Natural killer cell (primary cell): Measurements from ENCODE around the gene GALNT9. TPM values are rescaled to one million over a fixed set of nuclear protein-coding genes. Genes with fewer than 3 reads are reported as not detected.

Experiments
- ATAC-seq, 3 donors: fragments of 150-1000 bp in 2 of 3; fragments of 200-7000 bp in 1 of 3; cut with Tn5 transposase; 1 replicate in 1 of 3; 2 replicates in 2 of 3; pipeline ENCODE4 v1.10.0; 2021; ENCODE audit warnings: mild to moderate bottlenecking in 2 of 3, moderate library complexity in 2 of 3
- DNase-seq, 2 donors: peaks; one replicate each; pipeline versions ENCODE4 v3.0.0 to v3.0.0-alpha.2; 2013 to 2021; ENCODE audit warnings: mixed read lengths in 1 of 2
- H3K27ac ChIP-seq: one replicate; pipeline ENCODE4 v1.5.1; 2013; ENCODE audit warnings: mild to moderate bottlenecking, low read length
- H3K27me3 ChIP-seq: one replicate; pipeline ENCODE4 v1.6.1; 2013; ENCODE audit warnings: low read length; ENCODE audit not compliant: control insufficient read depth, insufficient read depth
- H3K36me3 ChIP-seq: one replicate; pipeline ENCODE4 v1.6.1; 2013; ENCODE audit warnings: low read length; ENCODE audit not compliant: control insufficient read depth, insufficient read depth
- H3K4me1 ChIP-seq: one replicate; pipeline ENCODE4 v1.6.1; 2013; ENCODE audit warnings: low read length; ENCODE audit not compliant: control insufficient read depth, insufficient read depth
- H3K4me3 ChIP-seq: one replicate; pipeline ENCODE4 v1.5.1; 2013; ENCODE audit warnings: low read length
- H3K9me3 ChIP-seq: one replicate; pipeline ENCODE4 v1.6.1; 2013; ENCODE audit warnings: low read length; ENCODE audit not compliant: control insufficient read depth, insufficient read depth
- H3K27ac Mint-ChIP-seq, 2 donors: one replicate each; pipeline ENCODE4 v1.8.0; 2022; ENCODE audit warnings: mild to moderate bottlenecking in 2 of 2, mixed read lengths in 2 of 2, moderate library complexity in 1 of 2
- H3K27me3 Mint-ChIP-seq, 2 donors: one replicate each; pipeline ENCODE4 v1.8.0; 2022; ENCODE audit warnings: low read depth in 2 of 2, mixed read lengths in 2 of 2
- H3K36me3 Mint-ChIP-seq: one replicate; pipeline ENCODE4 v1.8.0; 2022; ENCODE audit warnings: mixed read lengths
- H3K4me1 Mint-ChIP-seq, 2 donors: one replicate each; pipeline ENCODE4 v1.8.0; 2022; ENCODE audit warnings: mixed read lengths in 2 of 2
- H3K4me3 Mint-ChIP-seq: one replicate; pipeline ENCODE4 v1.8.0; 2022; ENCODE audit warnings: mild to moderate bottlenecking, moderate library complexity, mixed read lengths
- H3K9me3 Mint-ChIP-seq, 2 donors: one replicate each; pipeline ENCODE4 v1.8.0; 2022; ENCODE audit warnings: mixed read lengths in 2 of 2
- WGBS: methylation state at CpG from one replicate; pipeline ENCODE4 v1.1.7; 2013; ENCODE audit warnings: missing lambda C conversion rate; ENCODE audit not compliant: insufficient coverage; 5-methylcytosine and 5-hydroxymethylcytosine counted together
- intact Hi-C: fragments of 100-400 bp; cut with micrococcal nuclease; formaldehyde crosslinking; loops from one replicate; pipeline ENCODE4 v1.14.2; 2022
- total RNA-seq, 4 donors: library from RNA; stranded (reverse); fragments of 120-200 nt in 1 of 4; gene quantifications; one replicate each; pipeline versions ENCODE4 v1.2.3 to v1.2.4, GENCODE V29; 2013 to 2022
- TF ChIP-seq, protein P1 (sequence below): fragments of 200-600 bp; IDR thresholded peaks from one replicate; pipeline ENCODE4 v1.8.0; 2022; ENCODE audit warnings: antibody characterized with exemption

GALNT9 gene
- total RNA-seq, 3 donors from 2014 or later (not counting 1 experiment from before 2014, with no cell fraction given), result not detected

DNA sequence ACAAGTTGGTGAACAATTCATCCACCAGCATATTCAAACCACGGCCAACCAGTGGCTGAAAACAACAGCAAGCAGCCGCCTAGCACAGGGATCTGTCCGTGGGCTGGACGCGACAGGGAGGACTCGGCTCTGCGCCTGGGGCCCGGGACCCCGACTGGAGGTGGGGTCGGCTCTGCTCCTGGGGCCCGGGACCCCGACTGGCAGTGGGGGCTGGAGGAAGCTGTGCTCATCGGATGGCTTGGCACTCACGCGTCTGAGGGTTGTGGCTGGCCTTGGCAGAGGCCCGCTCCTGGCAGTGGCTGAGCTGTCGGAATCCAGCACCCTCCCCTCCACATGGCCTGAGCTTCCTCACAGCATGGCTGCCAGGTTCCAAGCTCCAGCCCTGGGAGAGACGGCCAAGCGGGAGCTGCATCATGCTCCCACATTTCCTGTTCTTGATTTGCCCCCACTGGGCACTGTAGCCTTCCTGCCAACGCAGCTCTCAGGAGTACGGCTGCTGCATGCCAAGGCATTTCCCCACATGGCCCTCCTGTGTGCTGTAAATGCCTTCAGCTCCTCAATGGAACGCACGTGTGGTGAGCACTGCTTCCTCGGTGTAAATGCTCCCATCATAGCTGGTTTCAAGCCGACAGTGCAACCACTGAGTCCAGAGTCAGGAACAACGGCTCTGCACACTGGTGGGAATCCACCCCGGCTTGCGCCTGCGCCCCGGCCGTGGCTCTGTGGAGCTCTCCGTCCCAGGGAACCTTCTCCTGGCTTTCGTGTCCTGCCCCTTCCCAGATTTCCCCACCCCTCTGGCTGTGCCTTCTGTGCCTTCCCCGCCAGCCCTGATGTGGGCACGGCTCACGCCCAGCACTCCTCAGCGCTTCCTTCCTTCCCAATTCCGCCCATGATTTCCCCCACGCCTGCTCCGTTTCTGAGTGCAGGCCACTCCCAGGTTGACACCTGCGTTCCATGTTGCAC, 7.3 kb upstream of the GALNT9 start:
- ATAC-seq, result no peak
- intact Hi-C loops, result no loop called here
- no peaks in the 10 kb centered on the region for H3K9me3 ChIP-seq
- H3K4me1 ChIP-seq, result no peaks in the 10 kb centered on the region
- no peak overlapping the region for H3K4me3 Mint-ChIP-seq
- no peak overlapping the region for H3K27ac ChIP-seq
- H3K9me3 Mint-ChIP-seq, result no peaks in the 10 kb centered on the region
- no peaks in the 10 kb centered on the region for H3K36me3 Mint-ChIP-seq
- H3K4me3 ChIP-seq, result no peak overlapping the region
- no peak for DNase-seq
- TF ChIP-seq, protein P1, sequence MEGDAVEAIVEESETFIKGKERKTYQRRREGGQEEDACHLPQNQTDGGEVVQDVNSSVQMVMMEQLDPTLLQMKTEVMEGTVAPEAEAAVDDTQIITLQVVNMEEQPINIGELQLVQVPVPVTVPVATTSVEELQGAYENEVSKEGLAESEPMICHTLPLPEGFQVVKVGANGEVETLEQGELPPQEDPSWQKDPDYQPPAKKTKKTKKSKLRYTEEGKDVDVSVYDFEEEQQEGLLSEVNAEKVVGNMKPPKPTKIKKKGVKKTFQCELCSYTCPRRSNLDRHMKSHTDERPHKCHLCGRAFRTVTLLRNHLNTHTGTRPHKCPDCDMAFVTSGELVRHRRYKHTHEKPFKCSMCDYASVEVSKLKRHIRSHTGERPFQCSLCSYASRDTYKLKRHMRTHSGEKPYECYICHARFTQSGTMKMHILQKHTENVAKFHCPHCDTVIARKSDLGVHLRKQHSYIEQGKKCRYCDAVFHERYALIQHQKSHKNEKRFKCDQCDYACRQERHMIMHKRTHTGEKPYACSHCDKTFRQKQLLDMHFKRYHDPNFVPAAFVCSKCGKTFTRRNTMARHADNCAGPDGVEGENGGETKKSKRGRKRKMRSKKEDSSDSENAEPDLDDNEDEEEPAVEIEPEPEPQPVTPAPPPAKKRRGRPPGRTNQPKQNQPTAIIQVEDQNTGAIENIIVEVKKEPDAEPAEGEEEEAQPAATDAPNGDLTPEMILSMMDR, result no peak
- no peaks in the 10 kb centered on the region for H3K36me3 ChIP-seq
- no peaks in the 10 kb centered on the region for H3K27me3 ChIP-seq
- WGBS, result 88% methylated on average over 41 of the region's 41 CpGs
- H3K4me1 Mint-ChIP-seq, result no peaks in the 10 kb centered on the region
- no peak overlapping the region for H3K27ac Mint-ChIP-seq
- peaks cover 0 to 3% of the 10 kb centered on the region in 2 donors for H3K27me3 Mint-ChIP-seq

DNA sequence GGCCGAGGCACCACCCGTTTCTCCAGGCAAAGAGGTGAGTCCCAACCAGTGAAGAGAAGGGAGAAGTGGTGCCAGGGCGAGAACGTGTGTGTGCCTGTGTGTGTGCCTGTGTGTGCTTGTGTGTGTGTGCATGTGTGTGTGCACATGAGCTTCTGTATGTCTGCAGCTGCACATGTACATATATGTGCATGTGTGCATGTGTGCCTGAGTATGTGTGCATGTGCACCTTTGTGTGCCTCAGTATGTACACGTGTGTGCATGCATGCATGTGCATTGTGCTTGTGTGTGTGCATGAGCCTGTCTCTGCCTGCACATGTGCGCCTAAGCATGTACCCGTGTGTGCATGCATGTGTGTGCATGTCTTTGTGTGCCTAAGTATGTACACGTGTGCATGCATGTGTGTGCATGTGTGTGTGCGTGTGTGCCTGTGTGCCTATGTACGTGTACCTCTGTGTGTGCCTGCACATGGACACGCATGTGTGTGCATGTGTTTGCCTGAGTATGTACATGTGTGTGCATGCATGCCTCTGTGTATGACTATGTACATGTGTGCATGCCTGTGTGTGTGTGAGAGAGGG, 5.9 kb upstream of the GALNT9 start:
- WGBS, result 85% methylated on average over 11 of the region's 11 CpGs
- Histone ChIP-seq H3K4me1 (no peaks in the 10 kb centered on the region), H3K9me3 (no peaks in the 10 kb centered on the region), H3K27ac (no peak overlapping the region), H3K4me3 (no peak overlapping the region), H3K36me3 (no peaks in the 10 kb centered on the region), H3K27me3 (no peaks in the 10 kb centered on the region)
- Mint-ChIP-seq H3K27ac (no peak overlapping the region), H3K9me3 (peaks cover 0 to 2% of the 10 kb centered on the region in 2 donors), H3K4me3 (no peak overlapping the region), H3K36me3 (no peaks in the 10 kb centered on the region), H3K4me1 (no peaks in the 10 kb centered on the region), H3K27me3 (peaks cover 8 to 10% of the 10 kb centered on the region in 2 donors)
- TF ChIP-seq, protein P1, result no peak
- ATAC-seq (no peak), DNase-seq (no peak)
- intact Hi-C loops, result no loop called here

DNA sequence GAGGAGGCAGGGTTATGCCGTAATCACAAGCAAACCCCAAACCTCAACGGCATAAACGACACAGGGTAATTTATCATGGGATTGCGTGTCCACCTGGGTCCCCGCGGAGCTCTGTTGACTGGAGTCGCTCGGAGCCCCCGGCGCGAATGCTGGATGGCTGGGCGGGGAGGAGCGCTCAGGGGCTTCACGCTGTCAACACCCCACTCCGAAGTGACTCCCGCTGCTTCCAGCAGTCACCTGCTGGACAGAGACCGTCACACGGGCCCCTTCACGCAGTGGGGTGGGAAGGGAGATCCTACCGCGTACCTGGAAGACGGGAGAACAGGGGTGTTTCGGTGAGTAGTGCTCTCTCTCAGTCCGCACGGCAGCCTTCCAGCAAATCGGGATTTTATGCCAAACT, 4.4 kb upstream of the GALNT9 start:
- ATAC-seq (no peak), DNase-seq (no peak)
- TF ChIP-seq, protein P1, result no peak
- Mint-ChIP-seq H3K4me1 (no peaks in the 10 kb centered on the region), H3K9me3 (peaks cover 0 to 2% of the 10 kb centered on the region in 2 donors), H3K4me3 (no peak overlapping the region), H3K27ac (no peak overlapping the region), H3K27me3 (peaks cover 8 to 10% of the 10 kb centered on the region in 2 donors), H3K36me3 (no peaks in the 10 kb centered on the region)
- WGBS, result 83% methylated on average over 26 of the region's 26 CpGs
- Histone ChIP-seq H3K4me3 (no peak overlapping the region), H3K27ac (no peak overlapping the region), H3K4me1 (no peaks in the 10 kb centered on the region), H3K9me3 (no peaks in the 10 kb centered on the region), H3K27me3 (no peaks in the 10 kb centered on the region), H3K36me3 (no peaks in the 10 kb centered on the region)
- intact Hi-C loops, result no loop called here
